Measurements from ENCODE around the gene FGF14.

- TF ChIP-seq, protein P1, sequence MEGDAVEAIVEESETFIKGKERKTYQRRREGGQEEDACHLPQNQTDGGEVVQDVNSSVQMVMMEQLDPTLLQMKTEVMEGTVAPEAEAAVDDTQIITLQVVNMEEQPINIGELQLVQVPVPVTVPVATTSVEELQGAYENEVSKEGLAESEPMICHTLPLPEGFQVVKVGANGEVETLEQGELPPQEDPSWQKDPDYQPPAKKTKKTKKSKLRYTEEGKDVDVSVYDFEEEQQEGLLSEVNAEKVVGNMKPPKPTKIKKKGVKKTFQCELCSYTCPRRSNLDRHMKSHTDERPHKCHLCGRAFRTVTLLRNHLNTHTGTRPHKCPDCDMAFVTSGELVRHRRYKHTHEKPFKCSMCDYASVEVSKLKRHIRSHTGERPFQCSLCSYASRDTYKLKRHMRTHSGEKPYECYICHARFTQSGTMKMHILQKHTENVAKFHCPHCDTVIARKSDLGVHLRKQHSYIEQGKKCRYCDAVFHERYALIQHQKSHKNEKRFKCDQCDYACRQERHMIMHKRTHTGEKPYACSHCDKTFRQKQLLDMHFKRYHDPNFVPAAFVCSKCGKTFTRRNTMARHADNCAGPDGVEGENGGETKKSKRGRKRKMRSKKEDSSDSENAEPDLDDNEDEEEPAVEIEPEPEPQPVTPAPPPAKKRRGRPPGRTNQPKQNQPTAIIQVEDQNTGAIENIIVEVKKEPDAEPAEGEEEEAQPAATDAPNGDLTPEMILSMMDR (IDR thresholded peaks at IDR 0.05; ENCODE audit: low read depth, low read length), result no peak
- TF ChIP-seq EZH2phosphoT487 (IDR thresholded peaks at IDR 0.05; ENCODE audit: low read depth), result no peak
These were observed 628.8 kb downstream of the FGF14 start for GRCh38 chr13:101773062-101773461.
